Mammary epithelial cell (primary cell): ENCODE results near the gene CCDC57.

ENCODE experiments used
- CTCF ChIP-seq, 2 donors: IDR thresholded peaks in 1 of 2; conservative IDR thresholded peaks in 1 of 2; 2 replicates each; pipeline ENCODE4 v1.5.1; 2011 to 2012; ENCODE audit warnings: inconsistent platforms in 2 of 2, low read length in 2 of 2, mild to moderate bottlenecking in 2 of 2, control low read depth in 1 of 2, low read depth in 1 of 2; ENCODE audit not compliant: insufficient read depth in 1 of 2; ENCODE audit errors: extremely low read depth in 1 of 2
- EZH2 ChIP-seq: IDR thresholded peaks from 2 replicates; pipeline ENCODE4 v1.6.1; 2012; ENCODE audit warnings: low read length, inconsistent platforms, borderline replicate concordance

- TF ChIP-seq CTCF (conservative IDR thresholded peaks at IDR 0.05 in 1 of 2, IDR thresholded peaks at IDR 0.05 in 1 of 2; ENCODE audit: extremely low read depth in 1 of 2, insufficient read depth in 1 of 2, low read depth in 1 of 2, low read length in 2 of 2) (no peak), EZH2 (no peak)
These were observed 32.7 kb upstream of the CCDC57 start for GRCh38 chr17:82245134-82246039.
